ENCODE measurements around the gene GRIK5.
"Not testable (repeated sequence)": the region's sequence is repeated elsewhere in the genome, so short reads cannot be mapped to it uniquely, and the experiment has no call there.

GRIK5 gene

DNA sequence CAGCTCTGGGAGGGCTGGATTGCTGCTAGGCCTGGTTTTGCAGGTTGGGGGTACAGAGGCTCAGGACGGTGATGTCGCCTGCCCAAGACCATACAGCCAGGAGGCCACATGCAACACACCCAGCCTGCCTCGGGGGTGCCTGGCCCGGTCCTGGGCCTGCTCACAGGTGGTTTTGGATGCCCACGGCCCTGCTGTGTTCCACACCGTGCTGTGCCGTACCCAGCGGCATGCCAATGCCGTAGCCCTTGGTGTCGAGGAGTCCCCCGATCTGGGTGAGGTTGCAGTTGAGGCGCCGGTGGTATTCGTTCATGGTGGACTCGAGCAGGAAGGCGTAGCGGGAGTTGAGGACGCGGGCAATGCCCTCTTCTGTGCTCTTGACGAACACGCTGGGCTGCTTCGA is 64.5 kb downstream of the GRIK5 start:
- DNase-seq, result no peak

DNA sequence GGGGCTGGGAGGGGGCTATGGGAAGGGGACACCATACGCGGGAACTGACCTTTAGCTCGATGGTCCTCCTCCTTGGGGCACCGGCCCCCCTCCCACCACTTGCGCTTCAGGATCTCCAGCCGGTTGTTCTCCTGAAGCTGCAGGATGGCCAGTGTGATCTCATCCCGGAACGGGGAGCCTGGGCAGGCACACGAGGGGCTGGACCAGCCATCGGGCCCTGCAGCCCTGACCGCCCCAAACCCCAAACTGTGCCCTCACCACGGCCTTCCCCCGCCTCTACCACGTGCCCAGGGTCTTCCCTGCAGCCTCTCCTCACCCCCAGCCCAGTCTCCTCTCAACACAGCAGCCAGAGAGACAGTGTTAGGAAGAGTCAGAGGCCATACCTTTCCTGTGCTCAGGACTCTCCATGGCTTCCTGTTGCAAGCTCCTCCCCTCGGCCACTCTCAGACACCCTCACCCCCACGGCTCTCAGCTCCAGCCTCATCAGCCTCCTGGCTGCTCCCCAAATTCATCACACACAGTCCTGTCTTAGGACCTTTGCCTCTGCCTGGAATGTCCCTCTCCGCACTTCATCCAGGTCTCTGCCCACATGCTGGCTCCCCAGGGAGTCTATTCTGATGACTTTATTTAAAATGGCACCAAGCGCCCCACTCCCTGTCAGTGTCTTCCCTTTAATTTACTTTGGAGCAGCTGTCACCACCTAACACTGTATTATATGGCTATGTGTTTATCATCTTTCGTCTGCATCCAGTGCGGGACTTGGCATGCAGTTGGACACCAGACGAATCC is 66.3 kb downstream of the GRIK5 start:
- DNase-seq, result no peak

DNA sequence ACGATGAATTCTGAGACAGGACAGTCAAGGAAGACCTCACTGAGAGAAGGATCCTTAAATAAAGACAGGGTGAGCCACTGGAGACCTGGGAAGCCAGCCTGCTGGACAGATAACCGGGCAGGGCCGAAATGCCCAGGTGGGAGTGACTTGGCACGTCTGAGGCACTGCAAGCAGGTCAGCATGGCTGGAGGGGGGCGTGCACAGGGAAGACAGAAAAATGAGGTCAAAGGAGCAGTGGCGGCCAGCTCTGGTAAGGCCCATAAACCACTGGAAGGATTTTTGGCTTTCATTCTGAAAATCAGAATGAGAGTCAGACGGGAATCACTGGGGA is 70.2 kb downstream of the GRIK5 start:
- no peak for DNase-seq

DNA sequence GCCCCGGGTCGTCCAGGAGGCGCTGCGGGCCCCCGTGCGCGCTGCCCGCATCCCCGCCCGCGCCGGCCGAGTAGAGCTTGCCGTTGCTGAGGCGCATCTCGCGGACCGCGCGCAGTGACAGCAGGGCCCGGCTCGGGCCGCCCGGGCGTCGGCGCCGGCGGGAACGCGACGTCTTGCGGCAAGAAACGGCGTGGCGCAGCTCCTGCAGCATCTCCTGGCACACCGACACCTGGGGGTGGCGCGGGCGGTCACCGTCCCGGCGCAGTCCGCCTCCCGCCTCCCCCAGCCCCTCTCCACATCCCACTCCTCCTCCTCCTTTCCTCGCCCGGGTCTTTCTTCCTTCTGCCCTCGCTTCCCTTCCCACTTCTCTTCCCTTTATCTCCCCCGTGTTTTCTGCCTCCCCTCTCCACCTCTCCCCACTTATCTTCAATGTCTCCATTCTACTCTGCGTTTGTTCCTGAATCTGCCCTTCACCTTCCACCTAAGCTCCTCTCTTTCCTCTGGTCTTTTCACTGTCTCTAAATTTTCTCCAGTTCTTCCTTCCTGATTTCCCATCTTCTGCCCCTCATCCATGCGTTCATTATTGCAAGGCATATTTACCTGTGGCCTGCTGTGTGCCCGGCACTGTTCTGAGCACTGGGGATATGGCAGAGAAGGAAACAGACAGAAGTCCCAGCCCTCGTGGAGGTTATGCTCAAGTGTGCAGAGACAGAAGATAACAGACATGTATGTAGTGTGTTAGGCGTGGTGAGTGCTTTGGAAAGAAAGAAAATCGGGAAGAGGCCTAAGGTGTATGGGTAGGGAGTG is 70.7 kb downstream of the GRIK5 start:
- DNase-seq, result no peak

DNA sequence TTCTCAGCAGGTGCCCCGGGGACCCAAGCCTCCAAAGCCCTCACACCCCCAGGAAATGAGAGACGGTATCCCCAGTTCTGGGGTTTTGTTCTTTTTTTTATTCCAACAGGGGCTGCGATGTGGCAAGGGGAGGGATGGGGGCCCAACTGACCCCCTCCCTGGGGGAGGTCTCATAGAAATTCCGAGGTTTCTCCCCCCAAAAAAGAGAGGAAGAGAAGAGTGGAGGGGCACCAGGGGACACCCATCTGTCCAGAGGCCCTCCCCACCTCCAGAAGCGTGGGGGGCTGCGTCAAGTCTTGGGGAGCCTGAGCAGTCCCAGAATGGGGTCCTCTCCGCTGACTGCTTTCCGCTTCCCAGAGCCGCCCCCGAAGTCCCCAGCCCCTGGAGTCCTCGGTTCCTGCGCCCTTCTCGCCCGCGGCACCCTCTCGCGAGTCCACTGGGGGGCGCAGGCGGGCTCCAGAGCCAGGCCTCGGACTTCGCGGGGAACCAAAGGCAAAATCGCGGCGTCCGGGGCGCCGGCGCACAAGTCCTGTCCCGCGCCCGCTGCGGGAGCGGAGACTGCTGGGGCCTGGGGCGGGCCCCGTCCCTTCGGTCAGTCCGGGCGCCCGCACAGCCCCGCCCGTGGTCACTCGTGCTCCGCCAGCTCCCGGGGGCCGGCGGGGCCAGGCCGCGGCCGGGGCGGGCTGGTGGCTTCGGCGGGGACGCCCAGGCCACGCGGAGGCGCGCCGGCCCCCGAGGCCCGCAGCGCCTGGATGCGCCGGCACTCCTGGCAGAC is 71.6 kb downstream of the GRIK5 start:
- peak; percentile 21 to 63 for DNase-seq

DNA sequence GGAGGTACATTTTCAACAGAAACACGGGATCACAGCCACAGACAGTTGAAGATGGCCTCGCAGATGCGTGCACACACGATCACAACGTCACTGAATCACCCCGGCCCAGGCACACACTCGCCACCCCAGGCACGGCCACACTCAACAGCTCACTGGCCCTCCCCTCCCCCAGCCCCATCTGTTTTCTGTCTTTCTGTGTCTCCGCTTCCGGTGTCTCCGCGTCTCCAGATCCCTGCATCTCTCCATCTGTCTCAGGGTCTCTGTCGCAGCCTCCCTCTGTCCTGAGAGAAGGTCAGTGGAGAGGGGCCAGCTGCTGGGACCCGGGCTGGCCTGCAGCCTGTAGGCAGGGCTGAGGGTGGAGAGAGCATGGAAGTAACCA is 72.2 kb downstream of the GRIK5 start:
- no peak for DNase-seq

DNA sequence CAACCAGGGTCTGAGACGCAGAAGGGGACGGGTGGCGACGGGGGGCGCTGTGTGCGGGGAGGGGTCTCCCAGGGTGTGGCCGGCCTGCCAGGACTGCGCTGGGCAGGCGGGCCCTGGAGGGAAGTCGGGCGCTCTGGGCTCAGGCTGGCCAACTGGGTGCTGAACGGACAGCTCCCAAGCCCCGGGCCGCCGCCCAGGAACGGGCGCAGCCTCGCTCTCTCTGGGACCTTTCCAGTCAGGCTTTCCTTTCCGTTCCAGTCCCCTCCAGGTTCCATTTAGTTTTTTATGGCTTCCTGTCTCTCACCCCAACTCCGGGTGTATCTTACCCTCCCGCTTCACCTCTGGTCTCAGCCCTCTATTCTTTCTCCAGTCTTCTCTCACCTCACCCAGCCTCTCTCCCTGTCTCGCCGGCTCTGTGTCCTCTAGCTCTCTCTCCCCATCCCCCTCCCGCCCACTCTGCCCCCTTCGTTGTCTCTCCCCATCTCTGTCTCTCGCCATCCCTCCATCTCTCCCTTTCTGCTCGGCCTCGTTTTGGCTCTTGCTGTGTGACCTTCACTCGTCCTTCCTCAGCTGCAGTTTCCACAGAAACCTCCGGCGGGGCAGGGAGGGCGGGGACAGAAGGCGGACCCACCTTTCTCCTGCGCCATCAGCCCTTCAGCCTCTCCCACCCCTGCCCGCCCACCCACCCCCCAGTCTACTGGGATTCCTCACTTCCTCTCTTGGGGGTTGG is 72.7 kb downstream of the GRIK5 start:
- DNase-seq, result no peak

DNA sequence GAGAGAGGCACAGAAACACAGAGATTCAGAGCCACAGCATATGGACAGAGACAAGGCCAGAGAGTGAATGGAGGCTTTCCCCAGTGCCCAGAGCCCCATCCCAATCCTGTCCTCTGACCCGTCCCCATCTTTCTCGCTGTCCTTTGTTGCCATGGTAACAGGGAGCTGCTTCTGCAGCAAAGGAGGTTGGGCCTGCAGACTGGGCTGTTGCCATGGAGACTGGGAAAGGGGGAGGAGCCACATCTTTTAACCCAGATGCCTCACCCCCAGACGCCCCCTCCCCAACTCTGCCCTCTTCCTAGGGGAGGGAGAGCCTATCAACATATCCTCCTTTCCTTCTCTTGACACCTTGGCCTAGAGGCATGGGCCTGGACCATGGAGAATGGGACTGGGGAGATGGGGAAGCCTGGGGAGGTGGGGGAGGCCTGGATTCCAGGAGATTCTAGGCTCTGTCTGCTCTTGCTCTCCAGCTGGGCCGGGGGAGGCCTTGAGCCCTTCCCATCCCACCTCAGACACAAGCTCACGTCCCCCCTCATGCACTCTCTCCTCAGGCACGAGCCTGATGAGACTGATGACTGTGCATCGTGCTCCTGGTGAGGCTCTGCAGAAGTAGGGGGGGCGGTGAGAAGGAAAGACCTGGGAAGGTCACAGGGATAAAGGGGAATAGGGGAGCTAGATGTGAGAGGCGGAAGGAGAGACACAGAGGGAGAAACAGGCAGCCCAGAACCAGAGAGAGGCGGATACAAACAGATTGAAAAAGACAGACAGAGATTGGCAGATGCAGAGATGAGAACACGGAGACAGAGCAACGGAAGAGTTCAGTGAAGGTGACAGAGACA is 73.8 kb downstream of the GRIK5 start:
- peak; percentile 14 to 16 for DNase-seq

DNA sequence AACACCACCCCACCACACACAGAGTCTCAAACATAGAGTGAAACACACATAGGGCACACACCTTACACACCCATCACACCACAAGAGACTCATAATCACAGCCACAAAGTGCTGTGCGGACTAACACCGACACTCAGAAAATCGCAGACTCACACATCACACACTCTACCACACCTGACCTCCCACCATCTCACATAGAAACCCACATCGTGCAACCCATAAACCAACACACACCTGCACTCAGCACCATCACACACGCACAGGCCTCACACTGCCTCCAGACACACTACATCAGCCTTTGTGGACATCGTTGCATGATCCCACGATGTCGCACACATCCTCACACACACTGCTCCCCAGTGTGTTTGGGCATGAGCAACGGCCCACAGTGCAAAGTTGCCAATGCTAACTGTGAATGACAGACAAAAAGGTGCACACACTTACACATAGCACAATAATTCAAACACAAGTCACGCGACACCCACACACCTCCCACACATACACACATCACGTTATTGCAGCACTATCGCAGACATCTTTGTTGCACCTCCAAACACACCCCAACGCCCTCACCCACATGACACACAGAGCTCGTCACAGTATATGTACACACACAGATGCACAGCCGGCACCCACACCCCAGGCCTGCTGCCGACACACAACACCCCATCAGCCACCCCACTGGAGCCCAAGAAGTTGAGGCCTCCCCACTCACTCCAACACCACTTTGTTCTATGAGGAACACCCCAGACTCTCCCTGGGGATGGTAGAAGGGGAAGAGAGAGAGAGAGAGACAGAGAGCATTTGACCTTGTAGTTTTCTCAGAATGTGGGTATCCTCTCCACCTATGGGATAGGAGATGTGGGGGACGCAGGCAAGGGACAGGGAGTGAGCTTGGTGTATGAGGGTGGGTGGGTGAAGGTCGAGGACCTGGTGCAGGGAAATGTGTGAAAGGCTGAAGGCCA is 74.7 kb downstream of the GRIK5 start:
- no peak for DNase-seq

DNA sequence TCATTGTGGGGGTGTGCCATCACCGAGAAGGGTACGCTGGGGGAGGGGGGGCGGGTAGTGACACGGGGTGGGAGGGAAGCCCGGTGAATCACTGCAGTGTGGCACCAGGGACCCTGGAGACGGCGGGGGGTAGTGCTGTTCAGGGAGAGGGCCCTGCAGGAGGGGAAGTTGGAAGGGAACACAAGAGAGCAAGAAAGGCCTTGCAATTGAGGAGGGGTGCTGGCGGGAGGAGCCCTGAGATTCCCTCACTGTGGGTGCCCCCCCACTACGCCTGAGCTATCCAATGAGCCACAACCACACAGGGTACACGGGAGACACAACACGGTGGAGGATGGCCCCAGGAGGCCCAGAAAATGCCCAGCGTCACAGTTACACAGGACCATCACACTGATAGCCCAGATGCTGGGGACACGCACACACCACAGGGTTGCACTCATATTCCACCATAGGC is 75.5 kb downstream of the GRIK5 start:
- no peak for DNase-seq

DNA sequence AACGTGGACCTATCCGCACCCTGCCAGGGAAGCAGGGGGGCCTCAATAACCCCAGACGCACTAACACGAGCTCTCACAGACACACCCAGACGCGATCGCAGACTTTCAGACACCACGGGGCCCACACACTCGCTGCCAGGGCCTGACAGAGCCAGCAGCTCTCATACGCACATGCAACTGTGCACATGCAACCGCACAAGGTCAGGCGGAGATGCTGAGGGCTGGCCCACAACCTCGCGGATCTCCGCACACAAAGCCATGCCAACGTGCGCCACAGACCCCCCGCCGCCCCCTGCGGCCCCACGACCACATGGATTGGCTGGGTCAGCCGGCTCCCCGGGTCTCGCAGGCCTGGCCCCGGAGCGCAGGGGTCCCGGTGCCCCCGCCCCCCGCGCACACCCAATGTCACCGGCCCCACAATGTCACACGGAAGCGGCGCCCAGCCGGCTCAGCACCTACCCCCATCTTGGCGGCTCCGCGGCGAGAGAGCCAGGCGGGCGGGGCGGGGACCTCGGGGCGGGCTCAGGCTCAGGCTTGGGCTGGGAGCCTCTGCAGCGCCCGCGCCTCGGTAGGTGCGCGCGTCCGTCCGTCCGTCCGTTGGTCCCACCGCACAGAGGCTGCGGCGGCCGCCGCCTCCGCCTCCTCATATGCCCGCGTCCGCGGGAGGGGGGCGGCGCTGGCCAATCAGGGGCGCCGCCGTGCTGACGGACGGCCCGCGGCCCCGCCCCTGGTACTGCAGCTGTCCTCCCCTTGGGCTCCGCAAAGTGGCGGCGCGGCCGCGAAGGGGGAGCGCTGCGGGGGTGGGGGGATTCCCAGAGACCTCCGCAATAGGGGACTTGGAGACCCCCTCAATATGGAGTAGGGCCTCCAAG is 76.2 kb downstream of the GRIK5 start, which contains the start of gene ATP1A3:
TSS of gene ATP1A3 (minus strand) at position 619 of the 872 bp plus-strand sequence. CDS start at position 465, 154 bp downstream.
- peak; percentile 72 to 82 for DNase-seq

DNA sequence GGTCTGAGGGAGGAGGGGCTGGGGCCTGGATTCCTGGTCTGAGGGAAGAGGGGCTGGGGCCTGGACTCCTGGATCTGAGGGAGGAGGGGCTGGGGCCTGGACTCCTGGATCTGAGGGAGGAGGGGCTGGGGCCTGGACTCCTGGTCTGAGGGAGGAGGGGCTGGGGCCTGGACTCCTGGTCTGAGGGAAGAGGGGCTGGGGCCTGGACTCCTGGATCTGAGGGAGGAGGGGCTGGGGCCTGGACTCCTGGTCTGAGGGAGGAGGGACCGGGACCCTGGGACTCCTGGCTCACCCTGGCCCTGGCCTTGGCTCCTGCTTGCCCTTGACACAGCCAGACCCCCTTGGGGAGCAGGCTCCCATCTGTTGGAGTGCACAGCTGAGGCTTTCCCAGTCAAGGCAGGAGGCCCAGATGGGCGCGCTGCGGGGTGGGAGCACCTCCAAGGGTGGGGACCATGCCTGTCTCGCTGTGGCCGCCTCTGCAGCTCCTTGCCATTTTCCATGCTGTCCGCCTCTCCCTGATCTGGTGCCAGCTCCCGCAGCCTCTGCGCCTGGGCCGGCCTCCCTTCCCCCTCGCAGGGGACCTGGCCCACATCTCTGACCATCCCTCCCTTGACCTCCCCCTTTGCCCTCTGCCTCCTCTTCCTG is 78.0 kb downstream of the GRIK5 start:
- DNase-seq, result not testable (repeated sequence)

DNA sequence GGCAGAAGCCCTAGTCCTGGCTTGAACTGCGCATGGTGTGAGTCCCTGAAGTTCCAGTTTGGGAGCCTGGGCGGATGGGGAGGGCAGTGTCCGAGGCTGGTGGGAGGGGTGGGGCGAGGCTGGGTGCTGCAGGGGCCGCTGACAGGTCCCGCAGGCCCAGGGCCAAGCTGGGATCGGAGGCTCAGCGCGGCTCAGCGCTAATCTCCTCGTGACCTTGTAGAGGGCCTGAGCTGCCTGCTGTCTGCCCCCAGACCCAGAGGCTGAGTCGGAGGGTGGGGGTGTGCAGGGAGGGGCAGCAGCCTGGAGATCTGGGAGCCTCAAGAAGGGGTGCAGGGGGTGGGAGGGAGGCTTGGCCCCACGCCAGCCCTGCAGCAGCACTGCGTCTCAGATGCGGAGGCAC is 79.0 kb downstream of the GRIK5 start:
- DNase-seq, result no peak

DNA sequence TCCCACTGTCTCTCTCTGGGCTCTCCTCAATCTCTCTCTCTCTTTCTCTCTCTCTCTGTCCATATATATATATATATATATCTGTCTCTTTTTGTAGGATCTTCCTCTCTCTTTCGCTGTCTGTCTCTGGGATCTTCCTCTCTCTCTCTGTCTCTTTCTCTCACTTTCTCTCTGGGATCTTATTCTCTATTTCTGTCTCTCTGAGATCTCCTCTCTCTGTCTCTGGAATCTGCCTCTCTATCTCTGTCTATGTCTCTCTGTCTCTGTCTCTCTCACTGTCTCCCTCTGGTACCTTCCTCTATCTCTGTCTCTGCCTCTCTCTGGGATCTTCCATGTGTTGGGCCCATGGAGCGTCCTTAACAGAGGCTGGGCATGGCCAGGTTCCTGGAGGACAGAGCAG is 79.4 kb downstream of the GRIK5 start:
- DNase-seq, result no peak

DNA sequence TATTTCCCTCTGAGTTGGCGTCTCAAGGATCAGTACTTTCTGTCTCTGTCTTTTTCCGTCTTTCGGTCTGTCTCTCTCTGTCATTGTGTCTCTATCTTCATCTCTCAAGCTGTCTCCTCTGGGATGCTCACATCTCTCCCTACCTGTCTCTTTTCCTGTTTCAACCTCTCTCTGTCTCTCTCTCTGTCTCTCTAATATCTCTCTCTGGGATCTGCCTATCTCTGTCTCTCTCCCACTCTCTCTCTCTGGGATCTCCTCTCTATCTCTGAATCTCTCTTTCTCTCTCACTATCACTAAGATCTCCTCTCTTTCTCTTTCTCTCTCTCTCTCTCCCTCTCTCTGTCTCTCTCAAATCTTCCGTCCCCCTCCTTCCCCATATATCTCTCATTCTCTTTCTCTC is 80.0 kb downstream of the GRIK5 start:
- no peak for DNase-seq

DNA sequence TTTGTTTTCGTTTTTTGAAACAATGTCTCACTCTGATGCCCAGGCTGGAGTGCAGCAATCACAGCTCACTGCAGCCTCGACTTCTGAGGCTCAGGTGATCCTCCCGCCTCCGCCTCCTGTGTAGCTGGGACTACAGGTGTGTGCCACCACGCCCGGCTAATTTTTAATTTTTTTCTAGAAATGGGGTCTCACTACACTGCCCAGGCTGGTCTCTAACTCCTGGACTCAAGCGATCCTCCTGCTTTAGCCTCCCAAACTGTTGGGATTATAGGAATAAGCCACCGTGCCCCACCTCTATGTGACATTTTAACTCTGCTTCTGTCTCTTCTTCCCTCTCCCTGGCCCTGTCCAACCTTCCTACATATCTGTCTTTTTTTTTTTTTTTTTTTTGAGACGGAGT is 81.1 kb downstream of the GRIK5 start:
- DNase-seq, result no peak

DNA sequence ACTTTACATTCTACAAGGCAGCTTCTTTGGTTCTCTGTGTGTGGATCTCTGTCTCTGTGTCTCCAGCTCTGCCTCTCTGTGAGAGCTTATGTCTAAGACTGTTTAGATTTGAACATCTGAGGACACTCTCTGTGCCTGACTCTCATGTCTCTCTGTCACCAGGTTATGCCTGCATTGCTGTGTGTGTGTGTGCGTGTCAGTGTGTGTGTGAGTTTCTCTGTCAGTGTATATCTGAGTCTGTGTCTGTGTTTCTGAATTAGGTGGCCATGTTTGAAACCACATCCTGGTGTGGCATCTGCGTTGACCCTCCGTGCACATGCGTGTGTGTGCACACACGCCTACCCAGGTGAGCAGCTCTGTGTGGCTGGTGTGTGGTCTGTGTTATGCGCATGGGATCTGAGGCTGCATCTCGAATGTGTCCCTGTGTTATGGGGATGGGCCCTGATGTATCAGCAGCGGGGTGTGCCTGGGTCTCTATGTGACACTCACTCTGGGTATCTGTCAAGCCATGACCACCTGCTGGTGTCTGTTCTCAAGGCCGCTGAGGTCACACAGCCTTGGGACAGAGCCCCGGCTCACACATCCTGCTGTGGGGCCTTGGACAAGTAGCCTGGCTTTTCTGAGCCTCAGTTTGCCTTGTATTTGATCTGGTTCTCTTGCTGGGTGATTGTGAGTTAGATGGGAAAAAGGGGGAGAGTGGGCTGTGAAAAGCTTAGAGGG is 82.7 kb downstream of the GRIK5 start:
- no peak for DNase-seq

DNA sequence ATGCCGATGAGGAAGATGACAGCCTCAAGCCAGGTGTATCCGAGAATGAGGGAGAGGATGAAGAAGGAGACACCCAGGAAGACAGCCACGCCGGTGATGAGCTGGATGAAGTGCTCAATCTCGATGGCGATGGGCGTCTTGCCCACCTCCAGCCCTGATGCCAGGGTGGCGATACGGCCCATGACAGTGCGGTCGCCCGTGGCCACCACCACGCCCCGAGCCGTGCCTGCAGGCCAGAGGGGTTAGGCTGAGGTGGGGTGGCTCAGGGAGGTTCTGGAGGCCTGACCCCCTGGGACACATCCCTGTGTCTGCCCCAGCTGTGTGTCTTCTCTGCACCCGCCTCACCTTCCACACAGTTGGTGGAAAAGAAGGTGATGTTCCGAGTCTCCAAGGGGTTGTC is 85.0 kb downstream of the GRIK5 start:
- DNase-seq, result no peak
